Liver (tissue), 3 donors: ENCODE data around the gene TM9SF1.

Experiments
- ATF3 ChIP-seq: IDR thresholded peaks from 2 replicates; pipeline ENCODE4 v1.6.1; 2016; ENCODE audit warnings: antibody characterized with exemption
- CTCF ChIP-seq: fragments of 150-350 bp; IDR thresholded peaks from 2 replicates; pipeline ENCODE4 v1.5.1; 2017; ENCODE audit warnings: improper control_type of control experiment, low read depth, low read length; ENCODE audit not compliant: missing input control
- FOXA1 ChIP-seq: IDR thresholded peaks from 2 replicates; pipeline ENCODE4 v1.6.1; 2016; ENCODE audit warnings: antibody characterized with exemption
- GABPA ChIP-seq, 2 donors: IDR thresholded peaks in 1 of 2; conservative IDR thresholded peaks in 1 of 2; 2 replicates each; pipeline ENCODE4 v1.6.1; 2016; ENCODE audit warnings: antibody characterized with exemption in 2 of 2, mild to moderate bottlenecking in 1 of 2, moderate library complexity in 1 of 2
- HNF4A ChIP-seq, 2 donors: conservative IDR thresholded peaks; 2 replicates each; pipeline ENCODE4 v1.6.1; 2016; ENCODE audit warnings: antibody characterized with exemption in 2 of 2, mild to moderate bottlenecking in 2 of 2
- RAD21 ChIP-seq, 2 donors: IDR thresholded peaks; 2 replicates each; pipeline ENCODE4 v1.6.1; 2016; ENCODE audit warnings: antibody characterized with exemption in 2 of 2, mild to moderate bottlenecking in 2 of 2
- REST ChIP-seq: IDR thresholded peaks from 2 replicates; pipeline ENCODE4 v1.6.1; 2016; ENCODE audit warnings: antibody characterized with exemption, mild to moderate bottlenecking
- SP1 ChIP-seq: IDR thresholded peaks from 2 replicates; pipeline ENCODE4 v1.6.1; 2018; ENCODE audit warnings: antibody characterized with exemption, mild to moderate bottlenecking
- donor health status: healthy.
- donor health status: healthy.

GRCh38 chr14:24181371-24182077 lies 13.7 kb downstream of the TM9SF1 start:
- TF ChIP-seq RAD21 (IDR thresholded peaks at IDR 0.05) (no peak), CTCF (no peak), ATF3 (no peak), HNF4A (conservative IDR thresholded peaks at IDR 0.05) (no peak), FOXA1 (no peak), GABPA (IDR thresholded peaks at IDR 0.05 in 1 of 2, conservative IDR thresholded peaks at IDR 0.05 in 1 of 2) (no peak), REST (no peak), SP1 (no peak)
